Activated B cell treated with CpG ODN at 0.5 μM for 24 hours (primary cell): ENCODE data around the gene FNDC5. TPM values are rescaled to one million over a fixed set of nuclear protein-coding genes. Genes with fewer than 3 reads are reported as not detected.

ENCODE experiments used
- ATAC-seq: fragments of 200-7000 bp; cut with Tn5 transposase; one replicate; pipeline ENCODE4 v1.10.0; 2021; ENCODE audit warnings: low read depth, mild to moderate bottlenecking, moderate library complexity
- CTCF ChIA-PET: fragments of 350-600 bp; sonication (Branson Sonifier 250); formaldehyde crosslinking; loops from one replicate; lab custom pipeline; 2021; ENCODE audit warnings: antibody characterized with exemption; lab: Charles Lee
- POLR2A ChIA-PET: fragments of 350-600 bp; sonication (Branson Sonifier 250); formaldehyde crosslinking; loops from one replicate; lab custom pipeline; 2021; ENCODE audit warnings: antibody characterized with exemption; lab: Charles Lee
- DNase-seq: peaks from one replicate; pipeline ENCODE4 v3.0.0; 2022
- H3K27ac Mint-ChIP-seq: one replicate; pipeline ENCODE4 v1.8.0; 2020; ENCODE audit warnings: mixed read lengths
- H3K27me3 Mint-ChIP-seq: one replicate; pipeline ENCODE4 v1.8.0; 2021; ENCODE audit warnings: mixed read lengths
- H3K36me3 Mint-ChIP-seq: one replicate; pipeline ENCODE4 v1.8.0; 2021; ENCODE audit warnings: low read depth, mixed read lengths
- H3K4me1 Mint-ChIP-seq: one replicate; pipeline ENCODE4 v1.8.0; 2021; ENCODE audit warnings: mixed read lengths
- H3K4me3 Mint-ChIP-seq: one replicate; pipeline ENCODE4 v1.8.0; 2020; ENCODE audit warnings: mild to moderate bottlenecking, mixed read lengths
- H3K9me3 Mint-ChIP-seq: one replicate; pipeline ENCODE4 v1.8.0; 2020; ENCODE audit warnings: mixed read lengths
- intact Hi-C: fragments of 100-400 bp; cut with micrococcal nuclease; formaldehyde crosslinking; loops from one replicate; pipeline ENCODE4 v1.15.1; 2024
- total RNA-seq: library from RNA; stranded (reverse); gene quantifications from 2 replicates; pipeline ENCODE4 v1.2.3, GENCODE V29; 2022
- TF ChIP-seq, protein P1 (sequence below): fragments of 200-600 bp; IDR thresholded peaks from one replicate; pipeline ENCODE4 v1.8.0; 2022; ENCODE audit warnings: antibody characterized with exemption, mild to moderate bottlenecking

The FNDC5 gene
- 0.55 and 1.4 TPM in 2 replicates for total RNA-seq

DNA sequence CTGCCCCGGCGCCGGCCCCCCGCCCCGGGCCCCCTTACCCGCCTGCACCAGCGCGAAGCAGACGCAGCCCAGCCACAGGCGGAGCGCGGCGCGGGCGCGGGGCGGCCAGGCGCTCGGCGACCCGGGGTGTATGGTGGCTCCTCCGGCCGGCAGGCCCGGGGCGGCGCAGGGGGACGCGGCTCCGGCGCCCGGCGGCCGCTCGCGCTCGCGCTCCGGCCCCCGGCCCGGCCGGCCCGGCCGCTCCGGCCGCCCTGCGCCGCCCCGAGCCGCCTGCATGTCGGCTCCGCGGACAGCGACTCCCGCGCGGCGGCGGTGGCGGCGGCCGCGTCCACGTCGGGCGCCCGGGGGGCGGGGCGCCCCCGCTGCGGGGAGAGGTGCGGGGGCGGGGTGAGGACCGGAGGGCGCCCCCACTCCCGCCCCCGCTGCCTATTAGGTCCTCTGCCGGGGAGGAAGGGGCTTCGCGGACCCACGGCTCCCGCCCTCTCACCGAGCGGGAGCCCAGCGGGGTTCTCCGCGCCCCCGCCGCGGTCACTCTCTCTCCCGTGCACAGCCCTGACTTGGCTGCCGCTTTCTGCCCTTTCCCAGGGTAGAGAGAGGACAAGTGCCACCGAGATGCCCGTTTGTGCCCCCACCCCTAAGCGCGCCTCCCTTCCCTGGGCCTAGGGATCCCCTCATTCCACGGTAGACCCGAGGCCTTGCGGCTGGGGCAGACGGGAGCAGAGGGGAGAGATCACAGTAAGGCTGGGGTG is at the start of gene FNDC5:
Gene FNDC5, minus strand, starts transcription at position 298 of the 749 bp plus-strand sequence.
- peak within 1 kb of the TSS; percentile 75 for H3K4me3 Mint-ChIP-seq
- peaks cover 8% of the 10 kb centered on the region for H3K36me3 Mint-ChIP-seq
- intact Hi-C loops, result loop anchor here (5.0 kb wide), 2 partner anchors 73 to 98 kb away; no protein-coding TSS in a partner anchor
- H3K27ac Mint-ChIP-seq, result no peak within 1 kb of the TSS
- peaks cover 37% of the 10 kb centered on the region for H3K27me3 Mint-ChIP-seq
- ATAC-seq, result no peak
- TF ChIP-seq, protein P1, sequence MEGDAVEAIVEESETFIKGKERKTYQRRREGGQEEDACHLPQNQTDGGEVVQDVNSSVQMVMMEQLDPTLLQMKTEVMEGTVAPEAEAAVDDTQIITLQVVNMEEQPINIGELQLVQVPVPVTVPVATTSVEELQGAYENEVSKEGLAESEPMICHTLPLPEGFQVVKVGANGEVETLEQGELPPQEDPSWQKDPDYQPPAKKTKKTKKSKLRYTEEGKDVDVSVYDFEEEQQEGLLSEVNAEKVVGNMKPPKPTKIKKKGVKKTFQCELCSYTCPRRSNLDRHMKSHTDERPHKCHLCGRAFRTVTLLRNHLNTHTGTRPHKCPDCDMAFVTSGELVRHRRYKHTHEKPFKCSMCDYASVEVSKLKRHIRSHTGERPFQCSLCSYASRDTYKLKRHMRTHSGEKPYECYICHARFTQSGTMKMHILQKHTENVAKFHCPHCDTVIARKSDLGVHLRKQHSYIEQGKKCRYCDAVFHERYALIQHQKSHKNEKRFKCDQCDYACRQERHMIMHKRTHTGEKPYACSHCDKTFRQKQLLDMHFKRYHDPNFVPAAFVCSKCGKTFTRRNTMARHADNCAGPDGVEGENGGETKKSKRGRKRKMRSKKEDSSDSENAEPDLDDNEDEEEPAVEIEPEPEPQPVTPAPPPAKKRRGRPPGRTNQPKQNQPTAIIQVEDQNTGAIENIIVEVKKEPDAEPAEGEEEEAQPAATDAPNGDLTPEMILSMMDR, result no peak
- peaks cover 34% of the 10 kb centered on the region for H3K4me1 Mint-ChIP-seq
- ChIA-PET CTCF (interaction anchor here (1.0 to 3.5 kb wide), 4 partner anchors 136 to 351 kb away, joined by 3 to 29 read pairs (median 4); no protein-coding TSS in a partner anchor), POLR2A (no interaction called here)
- H3K9me3 Mint-ChIP-seq, result no peaks in the 10 kb centered on the region
- no peak for DNase-seq

DNA sequence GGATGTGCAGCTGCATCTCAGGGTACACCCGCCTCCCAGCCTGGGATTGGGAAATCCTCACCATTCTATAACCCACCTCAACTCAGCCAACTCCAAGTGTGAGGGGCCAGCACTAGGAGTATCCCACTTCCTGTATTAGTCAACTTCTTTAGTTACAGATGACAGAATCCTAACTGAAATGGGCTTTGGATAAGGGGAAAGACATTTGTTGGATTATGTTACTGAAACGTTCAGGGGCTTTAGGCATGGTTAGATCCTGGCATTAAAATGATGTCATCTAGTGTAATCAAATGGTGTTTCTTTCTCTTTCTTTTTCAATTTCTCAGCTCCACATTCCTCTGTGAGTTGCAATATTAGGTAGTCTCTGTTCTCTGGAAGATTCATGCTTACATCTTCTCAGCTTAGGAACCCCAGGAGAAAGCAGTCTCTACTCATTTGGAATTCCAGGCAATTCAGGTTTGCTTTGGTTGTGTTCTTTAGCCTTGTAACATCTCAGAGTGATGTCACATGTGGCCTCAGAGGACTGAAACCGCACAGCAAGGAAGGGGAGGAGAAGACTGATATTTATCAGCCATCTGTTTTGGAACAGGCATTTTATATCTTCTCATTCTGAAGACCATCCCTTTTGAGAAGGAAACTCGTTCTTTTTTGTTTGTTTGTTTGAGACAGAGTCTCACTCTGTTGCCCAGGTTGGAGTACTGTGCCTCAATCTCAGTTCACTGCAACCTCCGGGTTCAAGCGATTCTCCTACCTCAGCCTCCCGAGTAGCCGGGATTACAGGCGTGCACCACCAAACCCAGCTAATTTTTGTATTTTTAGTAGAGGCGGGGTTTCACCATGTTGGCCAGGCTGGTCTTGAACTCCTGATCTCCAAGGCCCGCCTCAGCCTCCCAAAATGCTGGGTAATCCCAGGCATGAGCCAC is 49.4 kb upstream of the FNDC5 start:
- TF ChIP-seq, protein P1, result no peak
- no peak overlapping the region for H3K27ac Mint-ChIP-seq
- H3K36me3 Mint-ChIP-seq, result no peaks in the 10 kb centered on the region
- no peak for ATAC-seq
- H3K9me3 Mint-ChIP-seq, result no peaks in the 10 kb centered on the region
- intact Hi-C loops, result no loop called here
- no peak for DNase-seq
- H3K4me3 Mint-ChIP-seq, result no peak overlapping the region
- CTCF ChIA-PET, result interaction anchor here (2.3 kb wide), 1 partner anchor 13 kb away, joined by 7 read pairs; no protein-coding TSS in a partner anchor
- H3K4me1 Mint-ChIP-seq, result peaks cover 11% of the 10 kb centered on the region
- POLR2A ChIA-PET, result no interaction called here
- peaks cover 56% of the 10 kb centered on the region for H3K27me3 Mint-ChIP-seq

DNA sequence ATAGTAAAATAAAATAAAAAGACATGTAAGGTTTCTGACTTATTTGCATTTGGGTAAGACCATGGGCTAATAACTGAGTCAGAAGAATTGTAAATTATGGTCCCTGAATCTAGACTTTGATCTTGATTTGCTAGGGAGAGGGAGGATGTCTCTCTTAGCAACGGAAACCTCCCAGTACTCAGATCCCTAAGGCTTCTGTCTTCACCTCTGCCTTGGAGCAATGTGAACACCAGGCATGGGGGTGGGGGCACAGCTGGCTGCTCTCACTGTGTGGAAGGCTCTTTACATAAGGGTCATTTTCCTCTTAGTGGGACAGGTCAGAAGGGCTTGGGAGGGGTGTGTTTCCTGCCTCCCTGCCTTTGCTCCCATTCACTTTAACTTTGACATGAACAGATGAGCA is 47.5 kb upstream of the FNDC5 start:
- no peak overlapping the region for H3K27ac Mint-ChIP-seq
- no peak for ATAC-seq
- no peaks in the 10 kb centered on the region for H3K9me3 Mint-ChIP-seq
- no peak overlapping the region for H3K4me3 Mint-ChIP-seq
- DNase-seq, result no peak
- ChIA-PET POLR2A (no interaction called here), CTCF (interaction anchor here (2.3 kb wide), 1 partner anchor 15 kb away, joined by 7 read pairs; no protein-coding TSS in a partner anchor)
- intact Hi-C loops, result no loop called here
- peaks cover 43% of the 10 kb centered on the region for H3K27me3 Mint-ChIP-seq
- no peaks in the 10 kb centered on the region for H3K4me1 Mint-ChIP-seq
- no peaks in the 10 kb centered on the region for H3K36me3 Mint-ChIP-seq
- TF ChIP-seq, protein P1, result no peak

DNA sequence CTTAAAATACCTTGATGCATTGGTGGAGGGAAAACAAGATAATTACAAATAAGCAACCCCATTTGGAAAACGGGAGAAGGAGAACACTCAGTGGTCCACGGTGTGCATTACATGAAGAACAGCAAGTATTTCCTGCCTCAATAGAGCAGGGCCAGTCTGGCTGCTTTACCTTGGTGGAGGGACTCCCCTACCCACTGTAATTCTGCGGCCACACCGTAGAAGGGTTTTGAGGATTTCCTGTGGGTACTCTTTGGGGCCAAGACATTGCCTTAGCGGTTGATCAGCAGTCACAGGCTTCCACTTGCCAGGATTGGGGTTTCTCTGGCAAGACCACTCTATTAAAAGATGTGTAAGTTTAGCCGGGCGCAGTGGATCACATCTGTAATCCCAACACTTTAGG is 46.8 kb upstream of the FNDC5 start:
- intact Hi-C loops, result no loop called here
- H3K27me3 Mint-ChIP-seq, result peaks cover 36% of the 10 kb centered on the region
- no peaks in the 10 kb centered on the region for H3K4me1 Mint-ChIP-seq
- no peaks in the 10 kb centered on the region for H3K9me3 Mint-ChIP-seq
- POLR2A ChIA-PET, result no interaction called here
- no peaks in the 10 kb centered on the region for H3K36me3 Mint-ChIP-seq
- DNase-seq (no peak), ATAC-seq (no peak)
- TF ChIP-seq, protein P1, result no peak
- H3K27ac Mint-ChIP-seq, result no peak overlapping the region
- no peak overlapping the region for H3K4me3 Mint-ChIP-seq
- CTCF ChIA-PET, result no interaction called here
